HCEC 1CT (cell line): ENCODE measurements around the gene SLC7A11.

ENCODE experiments used
- DNase-seq: peaks from one replicate; pipeline ENCODE4 v3.0.0-alpha.2; 2017

Gene SLC7A11

DNA sequence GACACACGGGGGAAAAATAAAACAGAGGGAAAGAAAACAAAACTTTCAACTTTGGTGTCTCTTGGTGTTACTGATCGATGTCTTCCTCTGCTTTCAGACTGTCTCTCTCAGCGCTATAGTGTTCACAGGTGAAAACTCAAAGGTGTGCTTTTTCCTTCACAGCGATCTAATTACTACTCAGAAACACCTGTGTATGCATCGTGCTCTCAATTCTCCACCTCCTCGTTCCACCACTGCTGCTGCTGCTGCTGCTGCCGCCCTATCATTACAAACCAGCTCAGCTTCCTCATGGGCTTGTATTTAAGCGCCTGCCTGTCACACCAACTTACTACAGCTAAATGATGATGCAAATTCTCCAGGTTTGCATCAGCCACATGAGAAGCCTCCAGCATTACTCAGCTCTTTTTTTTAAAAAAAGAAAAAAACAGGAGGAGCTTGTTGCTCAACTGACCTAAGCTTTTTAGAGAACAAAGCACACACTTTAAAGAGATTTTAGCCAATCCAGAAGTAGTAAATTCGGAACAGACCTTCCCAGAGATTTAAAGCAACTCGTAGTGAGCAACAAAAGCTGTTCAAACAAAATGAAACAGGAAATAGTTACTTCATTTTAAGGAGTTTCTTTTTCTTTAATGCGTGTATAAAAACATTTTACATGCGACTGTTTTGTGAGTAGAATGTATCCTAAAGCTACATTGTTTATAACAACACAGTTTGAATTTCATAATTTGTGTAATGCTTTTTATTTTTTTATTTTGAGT, at the start of gene SLC7A11:
TSS of gene SLC7A11 (minus strand) at position 274 of the 758 bp plus-strand sequence. CDS start 280 bp downstream, outside the sequence.
- DNase-seq, result peak; percentile 93

DNA sequence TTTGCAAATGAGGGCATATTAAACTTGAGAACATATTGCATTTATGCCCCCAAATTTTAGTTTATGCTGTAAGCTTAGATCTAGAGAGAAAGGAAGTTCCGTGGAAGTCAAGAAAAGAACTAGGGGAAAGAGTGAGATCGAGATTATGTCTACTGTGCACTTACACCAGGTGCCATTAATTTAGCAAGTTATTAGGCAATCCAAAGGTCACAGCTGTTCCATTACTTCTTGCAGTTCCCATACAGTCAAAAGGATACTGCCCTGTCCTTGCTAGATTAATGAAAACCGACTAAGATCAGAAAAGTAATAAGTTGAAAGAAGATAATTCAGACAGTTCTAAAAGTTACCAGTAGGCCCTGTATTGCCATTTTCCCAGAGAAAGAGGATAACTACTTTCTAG, 49.3 kb upstream of the SLC7A11 start:
- DNase-seq, result no peak

DNA sequence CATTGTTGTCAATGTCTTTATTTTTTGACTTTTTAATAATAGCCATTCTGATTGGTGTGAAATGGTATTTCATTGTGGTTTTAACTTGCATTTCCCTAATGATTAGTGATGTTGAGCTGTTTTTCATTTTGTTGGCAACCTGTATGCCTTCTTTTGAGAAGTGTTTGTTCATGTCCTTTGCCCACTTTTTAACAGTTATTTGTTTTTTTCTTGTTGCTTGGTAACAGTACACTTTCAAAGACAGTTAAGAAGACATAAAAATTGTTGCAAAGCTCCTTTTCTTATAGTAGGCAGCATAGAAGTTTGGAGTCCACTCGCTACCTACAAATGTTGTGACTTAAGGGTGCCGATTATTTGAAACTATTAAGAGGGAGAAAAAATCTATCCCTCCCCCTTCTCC, 48.7 kb upstream of the SLC7A11 start:
- DNase-seq, result no peak

DNA sequence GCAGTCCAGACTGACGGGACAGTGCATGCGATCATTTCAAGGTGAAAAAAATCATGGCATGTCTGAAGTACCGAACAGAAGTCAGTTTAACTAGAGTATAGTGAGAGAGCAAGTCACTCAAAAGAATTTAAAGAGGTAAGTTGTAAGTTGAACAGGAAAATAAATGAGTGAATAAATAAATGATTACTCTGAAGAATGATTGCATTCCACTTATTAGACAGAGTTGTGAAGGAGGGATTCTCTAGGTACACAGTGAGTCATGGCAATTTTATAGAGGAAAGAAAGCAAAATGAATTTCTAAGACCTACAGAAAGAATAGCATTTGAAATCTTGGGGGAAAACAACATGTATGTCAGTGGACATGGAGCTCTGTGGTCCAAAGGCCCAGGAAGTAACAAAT, 37.1 kb upstream of the SLC7A11 start:
- DNase-seq, result no peak

DNA sequence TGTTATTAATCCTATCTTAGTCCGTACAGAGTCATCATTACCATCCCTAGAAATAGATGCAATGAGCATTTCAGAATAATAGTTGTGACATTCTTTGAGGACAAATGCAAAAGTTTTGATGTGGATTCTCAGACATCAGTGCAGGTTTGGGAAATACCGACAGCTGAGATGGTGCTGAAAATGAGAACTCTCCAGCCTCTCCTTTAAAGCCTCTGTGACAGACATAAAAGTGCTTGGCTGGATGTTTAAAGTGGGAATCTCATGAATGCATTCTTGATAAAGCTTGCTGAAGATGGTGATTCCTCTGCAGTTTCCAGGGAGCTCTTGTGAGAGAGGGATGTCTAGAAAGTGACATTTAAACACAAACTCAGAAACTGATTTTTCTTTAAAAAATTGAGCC, 35.0 kb upstream of the SLC7A11 start:
- DNase-seq, result no peak

DNA sequence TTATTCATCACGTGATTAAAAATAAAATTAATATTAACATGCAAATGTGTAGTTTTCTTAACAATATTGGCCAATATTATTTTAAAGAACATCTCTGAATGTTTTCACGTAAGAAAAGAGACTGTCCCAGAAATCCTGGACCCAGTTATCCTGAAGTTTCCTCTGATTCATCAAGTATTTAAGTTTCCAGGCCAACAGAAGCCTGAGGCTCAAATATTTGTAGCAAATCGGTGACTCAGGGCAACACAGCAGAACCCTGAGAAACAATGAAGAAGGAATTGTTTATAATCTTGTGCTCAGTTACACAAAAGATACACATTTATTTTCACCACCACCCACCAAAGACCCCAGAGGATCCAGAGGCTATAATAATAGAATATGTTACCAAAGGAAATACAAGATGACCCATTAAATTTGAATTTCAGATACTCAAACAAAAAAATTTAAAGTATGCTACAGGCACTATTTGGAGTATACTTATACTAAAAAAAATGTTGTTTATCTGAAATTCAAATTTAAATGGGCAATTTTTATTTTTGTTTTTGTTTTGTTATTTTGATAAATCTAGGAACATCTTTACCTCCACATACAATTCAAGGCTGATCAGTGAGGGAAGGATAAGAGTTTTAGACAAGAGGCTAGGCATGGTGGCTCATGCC, 33.9 kb upstream of the SLC7A11 start:
- DNase-seq, result peak; percentile 59

DNA sequence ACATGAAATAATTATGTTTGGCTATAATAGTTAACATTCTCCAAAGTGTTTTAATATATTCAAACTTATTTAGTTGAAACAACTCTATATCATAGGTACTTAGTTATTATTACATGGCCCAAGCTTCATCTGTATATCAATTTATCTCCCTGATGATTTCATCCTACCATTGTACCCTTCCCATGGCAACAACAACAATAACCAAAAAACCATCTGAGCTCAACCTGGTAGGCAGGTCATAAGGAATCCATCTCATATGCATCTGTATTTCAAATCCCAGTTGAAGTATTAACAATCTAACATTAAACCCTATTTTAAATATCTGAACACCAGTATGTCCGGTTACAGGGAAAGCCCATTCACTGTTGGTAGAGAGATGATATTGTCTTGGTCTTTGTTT, 33.1 kb upstream of the SLC7A11 start:
- DNase-seq, result no peak

DNA sequence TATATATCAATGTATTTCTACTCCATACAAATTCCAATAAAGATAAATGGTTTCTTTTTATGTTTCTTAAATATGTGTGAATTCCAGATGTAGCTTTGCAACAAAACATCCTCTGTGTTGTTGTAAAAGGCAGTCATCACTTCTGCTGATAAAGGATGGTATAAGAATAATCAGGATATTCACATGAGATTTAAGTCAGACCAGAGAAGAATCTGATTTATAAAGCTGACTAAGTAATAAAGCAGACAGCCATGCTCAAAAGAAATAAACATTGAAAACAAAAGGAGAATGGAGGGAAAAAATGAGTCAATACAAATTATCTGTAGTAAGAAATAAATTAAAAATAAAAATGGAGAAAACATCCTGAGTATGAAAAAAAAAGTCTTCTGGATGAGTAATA, 27.0 kb upstream of the SLC7A11 start:
- no peak for DNase-seq

DNA sequence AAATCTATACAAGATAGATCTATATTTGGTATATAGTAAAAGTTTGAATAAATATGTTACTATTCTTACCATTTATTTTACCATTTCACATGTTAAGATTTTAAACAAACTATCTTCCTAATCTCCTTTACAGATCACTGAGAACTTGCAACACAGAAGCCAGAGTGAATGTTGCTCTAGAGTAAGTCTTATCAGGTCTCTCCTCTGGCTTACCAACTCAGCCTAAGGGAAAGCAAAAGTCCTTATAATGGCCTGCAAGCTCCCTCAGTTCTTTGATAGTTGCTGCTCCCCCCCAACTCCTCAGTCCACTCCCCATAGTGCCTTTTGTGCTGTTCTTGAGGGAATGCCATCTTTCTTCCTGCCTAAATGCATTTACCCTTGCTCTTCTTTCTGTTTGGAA, 25.7 kb upstream of the SLC7A11 start:
- no peak for DNase-seq

DNA sequence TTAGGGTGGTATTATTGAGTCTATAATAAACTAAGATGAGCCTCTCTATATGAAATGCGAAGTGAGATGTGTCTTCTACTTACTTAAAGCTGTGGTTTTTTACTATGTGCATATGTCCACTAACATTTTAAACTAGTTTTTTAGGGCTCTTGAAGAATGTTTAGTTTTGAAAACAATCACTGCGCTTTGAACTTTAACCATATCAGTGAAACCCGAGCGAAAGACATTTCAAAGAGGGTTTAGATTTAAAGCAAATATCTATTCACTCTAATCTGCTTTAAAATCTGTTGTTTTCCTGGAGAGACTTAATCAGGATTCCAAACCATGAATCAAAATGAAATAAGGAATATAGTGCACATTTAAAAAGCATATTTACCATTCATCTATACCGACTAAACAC, 24.8 kb upstream of the SLC7A11 start:
- no peak for DNase-seq

DNA sequence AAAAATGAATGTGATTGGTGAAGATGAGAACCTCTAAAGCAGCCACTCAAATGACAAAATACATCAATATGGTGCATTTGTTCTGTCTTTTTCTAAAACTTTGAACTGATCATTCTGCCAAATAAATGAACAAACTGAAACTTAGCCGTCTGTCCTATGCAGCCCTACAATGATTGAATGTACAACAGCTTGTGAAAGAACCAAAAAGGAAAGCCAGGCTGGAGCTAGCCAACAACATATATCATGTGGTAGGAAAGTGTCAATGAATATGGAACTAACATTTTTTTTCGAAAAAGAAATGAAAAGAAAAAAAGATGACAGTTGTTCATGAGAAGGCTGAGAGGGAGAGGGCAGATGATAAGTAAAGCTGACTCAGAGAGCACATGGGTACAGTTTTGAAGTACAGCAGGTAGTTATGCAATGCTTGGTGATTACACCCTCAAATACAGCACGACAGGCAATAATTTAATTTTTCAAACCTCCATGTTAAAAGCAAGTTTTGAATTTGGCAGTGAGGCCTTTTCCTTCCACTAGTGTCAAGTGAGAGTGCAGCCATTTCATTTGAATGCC, 21.2 kb upstream of the SLC7A11 start:
- peak; percentile 48 for DNase-seq

DNA sequence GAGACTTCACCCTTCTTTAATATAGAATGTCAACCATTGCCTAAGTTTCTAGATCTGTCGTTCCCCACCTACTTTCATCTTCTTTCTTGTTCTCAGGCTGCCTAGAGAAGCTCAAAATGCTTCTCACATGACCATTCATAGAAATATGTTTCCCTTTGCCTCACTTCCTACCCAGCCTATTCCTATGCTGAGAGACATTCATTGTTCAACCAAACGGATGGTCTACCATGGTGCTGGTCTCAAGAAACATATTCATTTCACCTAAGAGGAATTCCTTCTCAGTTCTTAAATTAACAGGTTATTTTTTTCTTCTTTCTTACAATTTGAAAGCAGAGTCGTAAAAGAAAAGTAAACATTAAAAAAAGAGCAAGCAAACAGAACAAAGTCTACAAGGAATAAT, 20.3 kb upstream of the SLC7A11 start:
- no peak for DNase-seq

DNA sequence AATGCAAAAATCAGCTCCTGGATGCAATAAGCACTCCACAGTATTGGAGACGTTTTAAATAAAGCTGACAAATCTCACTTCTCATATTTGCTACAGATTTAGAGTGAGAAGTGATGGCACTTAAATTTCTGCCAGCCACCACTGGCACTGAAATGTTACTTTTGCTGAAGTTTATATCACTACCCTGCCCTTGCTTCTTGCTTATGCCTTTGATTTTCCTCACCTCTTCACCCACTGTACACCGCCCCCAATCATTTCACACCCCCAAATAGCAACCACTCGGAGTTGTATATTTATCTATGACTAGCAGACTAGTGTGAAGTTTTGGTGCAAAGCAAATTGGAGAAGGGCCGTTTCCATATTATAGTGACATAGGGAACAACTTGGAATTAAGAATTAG, 19.9 kb upstream of the SLC7A11 start:
- no peak for DNase-seq

DNA sequence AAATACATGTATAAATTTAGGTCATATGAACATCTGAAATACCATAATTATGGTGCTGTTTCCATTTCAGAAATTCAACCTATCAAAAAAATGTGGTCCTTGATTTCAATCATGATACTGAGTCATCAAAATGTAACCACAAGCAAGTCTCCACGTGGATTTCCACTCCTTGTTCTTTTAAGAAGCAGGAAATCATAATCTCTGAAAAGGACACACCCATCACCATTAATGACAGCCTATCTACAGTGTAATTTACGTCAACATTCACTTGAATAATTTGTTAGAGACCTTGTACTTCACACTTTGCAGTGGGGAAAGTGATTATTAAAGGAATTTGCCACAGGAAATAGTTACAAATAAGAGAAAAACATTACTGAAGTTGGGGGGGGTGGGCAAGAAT, 17.7 kb upstream of the SLC7A11 start:
- peak; percentile 51 for DNase-seq

DNA sequence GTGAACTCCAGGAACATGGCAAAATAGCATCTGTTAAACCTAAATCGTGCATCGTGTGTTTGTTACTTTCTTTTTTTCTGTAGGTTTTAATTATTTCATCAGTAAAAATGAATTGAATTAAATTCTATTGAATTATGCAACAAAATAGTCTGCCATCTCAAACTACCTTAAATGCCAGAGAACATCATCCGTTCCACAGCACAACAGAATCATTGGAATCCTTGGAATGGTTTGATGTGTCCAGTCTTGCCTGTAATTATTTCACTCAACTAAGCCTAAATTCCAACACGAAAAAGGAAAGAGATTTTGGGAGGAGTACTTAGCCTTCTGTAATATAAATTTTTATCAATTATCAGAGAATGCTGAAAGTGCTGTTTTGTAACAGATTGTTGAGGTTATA, 17.1 kb upstream of the SLC7A11 start:
- DNase-seq, result no peak

DNA sequence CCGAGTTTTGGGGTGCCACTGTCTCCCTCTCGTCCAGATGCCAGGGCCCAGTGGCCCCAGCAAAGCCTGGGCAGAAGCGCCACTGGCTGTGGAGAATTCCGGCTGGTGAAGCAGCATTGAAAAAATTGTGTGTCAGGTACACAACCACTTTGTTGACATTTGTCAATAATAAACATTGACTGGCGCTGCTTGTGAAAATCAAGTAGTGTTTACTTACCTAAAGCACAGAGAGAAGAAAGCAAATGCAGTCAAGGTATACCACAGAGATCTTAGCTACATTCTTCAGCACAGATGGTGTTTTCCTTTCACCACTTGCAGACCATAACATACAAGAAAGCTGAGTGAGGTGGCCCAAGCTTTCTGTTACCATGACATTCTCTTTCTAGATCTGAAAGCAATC, 14.5 kb upstream of the SLC7A11 start:
- no peak for DNase-seq

DNA sequence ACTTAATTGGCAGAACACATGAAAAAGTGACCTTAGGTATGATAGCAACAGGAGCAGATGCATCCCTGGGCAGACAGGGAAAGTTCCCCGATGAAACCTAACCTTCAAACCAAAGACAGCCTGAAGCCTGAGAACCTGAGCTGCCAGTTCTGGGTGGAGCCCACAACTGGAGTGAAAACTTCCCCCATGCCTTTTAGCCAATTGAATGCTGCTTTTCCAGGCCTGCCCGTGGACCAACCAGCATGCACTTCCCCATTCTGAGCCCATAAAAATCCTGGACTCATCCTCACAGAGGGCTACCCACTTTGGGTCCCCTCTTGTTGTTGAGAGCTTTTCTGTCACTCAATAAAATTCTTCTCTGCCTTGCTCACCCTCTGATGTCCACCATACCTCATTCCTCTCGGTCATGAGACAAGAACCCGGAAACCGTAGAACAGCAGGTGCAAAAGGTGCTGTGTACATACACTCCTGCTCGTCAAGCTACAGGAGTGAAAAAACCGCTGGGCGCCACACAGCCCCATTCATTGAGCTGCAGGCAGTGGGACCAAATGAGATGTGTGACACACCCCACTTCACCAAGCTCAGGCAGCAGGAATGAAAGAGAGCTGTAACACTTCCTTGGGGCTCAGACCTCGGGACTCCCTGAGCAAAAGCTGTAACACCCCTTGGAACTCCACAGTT, 13.9 kb upstream of the SLC7A11 start:
- DNase-seq, result no peak

DNA sequence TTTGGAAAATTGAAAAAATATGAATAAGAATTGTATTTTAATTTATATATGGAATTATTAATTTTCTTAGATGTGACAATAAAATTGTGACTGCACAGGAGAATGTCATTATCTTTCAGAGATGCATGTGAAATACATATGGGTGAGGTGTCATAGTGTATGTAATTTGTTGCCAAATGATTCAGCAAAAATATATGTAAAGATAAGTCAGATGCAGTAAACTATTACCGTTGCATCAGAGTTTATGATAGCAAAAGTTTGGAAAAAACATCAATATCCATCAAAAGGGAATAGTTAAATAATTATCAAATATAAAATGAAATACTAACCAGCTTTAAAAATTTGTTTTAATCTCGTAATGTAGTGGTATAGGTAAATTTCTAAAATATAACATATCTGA, 10.4 kb upstream of the SLC7A11 start:
- DNase-seq, result no peak

DNA sequence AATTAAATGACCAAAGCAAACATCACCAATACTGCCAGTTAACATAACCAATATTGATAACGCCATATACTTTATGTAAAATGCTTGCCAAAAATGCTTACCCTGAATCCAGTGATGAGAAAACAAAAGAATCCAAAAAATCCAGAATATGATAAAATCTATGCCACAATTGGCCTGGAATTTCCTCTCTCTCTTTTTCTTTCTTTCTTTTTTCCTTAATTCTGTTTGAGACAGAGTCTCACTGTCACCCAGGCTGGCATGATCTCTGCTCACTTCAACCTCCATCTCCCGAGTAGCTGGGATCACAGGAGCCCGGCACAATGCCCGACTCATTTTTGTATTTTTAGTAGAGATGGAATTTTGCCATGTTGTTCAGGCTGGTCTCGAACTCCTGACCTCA, 9.8 kb upstream of the SLC7A11 start:
- DNase-seq, result no peak

DNA sequence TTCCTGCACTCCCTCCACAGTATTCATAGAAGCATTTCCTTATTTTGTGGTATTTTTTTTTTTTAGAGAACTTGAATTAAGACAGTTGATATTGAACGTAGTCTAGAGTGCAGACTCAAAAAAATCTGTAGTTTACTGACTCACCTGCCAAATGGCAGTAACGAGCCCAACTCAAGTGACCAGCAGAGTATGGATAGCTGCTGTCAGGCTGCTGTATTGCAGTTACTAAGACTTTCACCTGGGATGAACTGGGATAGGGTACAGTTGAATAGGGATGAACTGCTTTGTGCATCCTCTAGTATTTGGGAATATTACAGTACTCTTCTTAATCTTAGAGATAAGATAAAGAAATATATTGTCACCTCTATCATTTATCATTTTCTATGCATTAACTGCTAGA, 7.0 kb upstream of the SLC7A11 start:
- no peak for DNase-seq

DNA sequence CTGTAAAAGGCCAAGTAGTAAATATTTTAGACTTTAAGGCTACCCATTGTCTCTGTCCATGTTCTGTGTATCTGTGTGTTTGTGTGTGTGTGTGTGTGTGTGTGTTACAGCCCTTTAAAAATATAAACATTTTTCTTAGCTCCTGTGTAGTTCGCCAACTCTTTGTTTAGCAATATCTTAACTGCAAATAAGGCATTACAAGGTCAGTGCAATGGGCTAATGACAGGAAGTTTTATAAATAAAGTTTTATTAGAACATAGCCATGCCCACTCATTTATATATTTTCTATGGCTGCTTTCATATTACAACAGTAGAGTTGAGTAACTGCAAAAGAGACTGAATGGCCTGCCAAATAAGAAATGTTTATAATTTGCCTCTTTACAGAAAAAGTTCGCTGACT, 5.9 kb upstream of the SLC7A11 start:
- no peak for DNase-seq

DNA sequence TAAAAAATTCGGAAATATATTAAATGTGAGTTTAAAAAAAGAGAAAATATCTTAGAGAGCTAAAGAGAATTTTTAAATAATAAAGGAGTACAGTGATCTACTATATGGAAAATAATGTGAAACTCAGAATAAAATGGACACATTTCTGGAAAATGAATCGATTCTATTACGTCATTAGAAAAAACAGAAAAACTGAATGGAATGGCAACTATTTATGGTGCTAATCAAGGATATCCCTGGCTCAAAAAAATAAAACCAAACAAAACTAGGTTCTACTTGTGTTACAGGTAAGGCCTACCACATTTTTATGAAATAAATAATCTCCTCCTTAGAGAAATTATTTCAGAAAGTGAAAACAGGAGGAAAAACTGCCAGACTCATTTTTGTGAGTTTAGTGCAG, 5.5 kb upstream of the SLC7A11 start:
- no peak for DNase-seq

DNA sequence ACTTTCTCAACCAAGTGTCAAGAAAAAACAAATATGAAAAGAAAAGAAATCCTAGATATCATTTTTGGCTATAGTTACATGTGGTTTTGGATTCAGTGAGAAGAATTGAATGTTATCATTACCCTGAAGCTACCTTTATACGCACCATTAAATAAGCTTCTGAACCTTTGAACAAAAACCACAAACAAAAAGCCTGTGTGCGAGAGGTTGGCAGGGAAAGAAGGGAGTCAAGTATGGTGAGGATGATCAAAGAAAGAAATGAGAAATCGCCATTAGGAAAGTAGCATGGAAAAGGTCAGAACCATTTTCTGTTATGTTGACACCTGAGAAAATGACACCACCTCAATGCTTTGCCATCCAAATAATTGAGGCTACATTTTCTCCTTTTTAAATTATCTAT, 1.2 kb upstream of the SLC7A11 start:
- no peak for DNase-seq

DNA sequence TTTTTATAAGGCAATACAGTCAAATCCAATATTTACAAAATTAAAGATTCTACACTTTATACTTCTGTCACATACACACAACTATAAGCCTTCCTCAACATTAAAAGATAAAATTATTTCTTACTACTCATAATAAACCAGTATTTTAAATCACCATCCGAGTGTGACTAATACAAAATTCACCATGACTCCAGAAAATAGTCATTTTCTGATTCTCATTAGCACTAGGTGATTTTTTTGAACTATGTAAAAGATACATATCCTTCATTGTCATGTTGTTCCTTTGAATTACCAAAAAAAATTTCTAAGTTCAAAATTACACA, 646 bp upstream of the SLC7A11 start:
- DNase-seq, result no peak
